Left renal cortex interstitium (tissue), 4 donors: ENCODE results near the gene AUTS2. TPM values are rescaled to one million over a fixed set of nuclear protein-coding genes. Genes with fewer than 3 reads are reported as not detected.

Source experiments
- DNase-seq, 4 donors: peaks; one replicate each; pipeline ENCODE4 v3.0.0-alpha.2; 2013; ENCODE audit warnings: low read depth in 4 of 4, low spot score in 2 of 4, missing footprints in 1 of 4
- polyA plus RNA-seq, 4 donors: library from polyadenylated mRNA; unstranded; fragments of 120-200 nt; gene quantifications; one replicate each; pipeline ENCODE4 v1.2.1, GENCODE V29; 2013; ENCODE audit not compliant: insufficient read length in 4 of 4

AUTS2 gene
- polyA plus RNA-seq, 4 donors, result 56.5 to 144 (median 82.8) TPM

- peak in 3 of 4 donors; percentile 54 to 57 (median 56) for DNase-seq
Observed at GRCh38 chr7:70006261-70006920, 408.1 kb downstream of the AUTS2 start.

GRCh38 chr7:70008466-70008865 is 410.2 kb downstream of the AUTS2 start:
- DNase-seq, result no peak

- DNase-seq, result no peak
Observed at GRCh38 chr7:70014472-70015177, 416.4 kb downstream of the AUTS2 start.

GRCh38 chr7:70015353-70015752 is 417.1 kb downstream of the AUTS2 start:
- DNase-seq, result no peak

- no peak for DNase-seq
Observed at GRCh38 chr7:70016044-70016770, 417.9 kb downstream of the AUTS2 start.

GRCh38 chr7:70017357-70017756 is 419.1 kb downstream of the AUTS2 start:
- DNase-seq, result no peak

- no peak for DNase-seq
Observed at GRCh38 chr7:70018700-70019099, 420.4 kb downstream of the AUTS2 start.

- no peak for DNase-seq
Observed at GRCh38 chr7:70027867-70028266, 429.6 kb downstream of the AUTS2 start.

GRCh38 chr7:70028620-70029019 is 430.3 kb downstream of the AUTS2 start:
- DNase-seq, result no peak

- no peak for DNase-seq
Observed at GRCh38 chr7:70029993-70030392, 431.7 kb downstream of the AUTS2 start.

- no peak for DNase-seq
Observed at GRCh38 chr7:70030745-70031144, 432.5 kb downstream of the AUTS2 start.

GRCh38 chr7:70031245-70031644 is 433.0 kb downstream of the AUTS2 start:
- no peak for DNase-seq

- DNase-seq, result no peak
Observed at GRCh38 chr7:70032649-70033048, 434.4 kb downstream of the AUTS2 start.

GRCh38 chr7:70033226-70033625 is 435.0 kb downstream of the AUTS2 start:
- no peak for DNase-seq

- DNase-seq, result no peak
Observed at GRCh38 chr7:70034999-70035398, 436.7 kb downstream of the AUTS2 start.

GRCh38 chr7:70035519-70035918 is 437.2 kb downstream of the AUTS2 start:
- DNase-seq, result no peak

GRCh38 chr7:70035955-70036354 is 437.7 kb downstream of the AUTS2 start:
- DNase-seq, result no peak

GRCh38 chr7:70036695-70037094 is 438.4 kb downstream of the AUTS2 start:
- no peak for DNase-seq

GRCh38 chr7:70037171-70037933 is 439.1 kb downstream of the AUTS2 start:
- DNase-seq, result no peak

- no peak for DNase-seq
Observed at GRCh38 chr7:70040051-70040450, 441.8 kb downstream of the AUTS2 start.
